Upper lobe of left lung (tissue), 4 donors: Measurements from ENCODE around the gene PTPRN2.

Experiments
- CTCF ChIP-seq, 6 experiments: fragments of 450-650 bp in 4 of 6; fragments of 200-600 bp in 2 of 6; sonication (generic) in 2 of 6; IDR thresholded peaks; one replicate each; pipeline ENCODE4 v1.5.1; 2016 to 2019; ENCODE audit warnings: antibody characterized with exemption in 6 of 6
- EP300 ChIP-seq, 4 donors: sonication (generic); formaldehyde crosslinking; IDR thresholded peaks; one replicate each; pipeline ENCODE4 v1.5.1; 2017; ENCODE audit warnings: antibody characterized with exemption in 4 of 4, control low read depth in 2 of 4
- POLR2A ChIP-seq, 4 donors: fragments of 450-650 bp; IDR thresholded peaks; one replicate each; pipeline ENCODE4 v1.5.1; 2016 to 2017; ENCODE audit warnings: antibody characterized with exemption in 4 of 4, mild to moderate bottlenecking in 2 of 4
- POLR2AphosphoS5 ChIP-seq, 2 donors: sonication (generic); formaldehyde crosslinking; IDR thresholded peaks; one replicate each; pipeline ENCODE4 v1.5.1; 2017; ENCODE audit warnings: antibody characterized with exemption in 2 of 2

GRCh38 chr7:158447151-158447505 lies 140.5 kb downstream of the PTPRN2 start:
- TF ChIP-seq CTCF (IDR thresholded peaks at IDR 0.05) (no peak), POLR2AphosphoS5 (IDR thresholded peaks at IDR 0.05) (no peak), POLR2A (IDR thresholded peaks at IDR 0.05) (no peak), EP300 (IDR thresholded peaks at IDR 0.05) (no peak)
